ENCODE results near the gene CYLD.

DNA sequence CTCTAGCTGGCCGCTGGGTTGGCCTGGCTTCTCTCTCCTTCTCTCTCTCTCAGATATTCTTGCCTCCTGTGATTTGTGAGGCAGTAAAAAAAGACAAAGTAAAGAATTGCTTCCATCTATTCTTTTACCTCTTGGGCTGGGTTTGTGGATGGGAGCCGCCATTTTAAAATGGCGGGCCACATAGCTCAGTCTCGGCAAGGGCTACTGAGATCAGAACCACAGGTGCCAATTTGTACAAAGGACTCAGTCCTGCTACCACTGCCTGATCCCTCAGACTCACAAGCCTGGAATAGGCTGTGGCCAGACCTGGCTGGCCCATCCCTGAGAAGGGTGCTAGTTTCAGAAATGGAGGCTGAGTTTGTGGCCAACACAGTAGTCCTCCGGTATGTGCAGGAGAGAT lies 24.4 kb upstream of the CYLD start:
- TF ChIP-seq EZH2 (IDR thresholded peaks at IDR 0.05; ENCODE audit: low read length), result no peak
- TF ChIP-seq, protein P1, sequence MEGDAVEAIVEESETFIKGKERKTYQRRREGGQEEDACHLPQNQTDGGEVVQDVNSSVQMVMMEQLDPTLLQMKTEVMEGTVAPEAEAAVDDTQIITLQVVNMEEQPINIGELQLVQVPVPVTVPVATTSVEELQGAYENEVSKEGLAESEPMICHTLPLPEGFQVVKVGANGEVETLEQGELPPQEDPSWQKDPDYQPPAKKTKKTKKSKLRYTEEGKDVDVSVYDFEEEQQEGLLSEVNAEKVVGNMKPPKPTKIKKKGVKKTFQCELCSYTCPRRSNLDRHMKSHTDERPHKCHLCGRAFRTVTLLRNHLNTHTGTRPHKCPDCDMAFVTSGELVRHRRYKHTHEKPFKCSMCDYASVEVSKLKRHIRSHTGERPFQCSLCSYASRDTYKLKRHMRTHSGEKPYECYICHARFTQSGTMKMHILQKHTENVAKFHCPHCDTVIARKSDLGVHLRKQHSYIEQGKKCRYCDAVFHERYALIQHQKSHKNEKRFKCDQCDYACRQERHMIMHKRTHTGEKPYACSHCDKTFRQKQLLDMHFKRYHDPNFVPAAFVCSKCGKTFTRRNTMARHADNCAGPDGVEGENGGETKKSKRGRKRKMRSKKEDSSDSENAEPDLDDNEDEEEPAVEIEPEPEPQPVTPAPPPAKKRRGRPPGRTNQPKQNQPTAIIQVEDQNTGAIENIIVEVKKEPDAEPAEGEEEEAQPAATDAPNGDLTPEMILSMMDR (optimal IDR thresholded peaks at IDR 0.05 in 1 of 3, IDR thresholded peaks at IDR 0.05 in 1 of 3, conservative IDR thresholded peaks at IDR 0.05 in 1 of 3; ENCODE audit: extremely low read depth in 1 of 3, insufficient read depth in 2 of 3, low read length in 3 of 3), result no peak
